Sigmoid colon (tissue), 4 donors: Measurements from ENCODE around the gene DIPK1C.

ENCODE experiments used
- CTCF ChIP-seq, 4 experiments: fragments of 450-650 bp in 3 of 4; fragments of 200-600 bp in 1 of 4; IDR thresholded peaks; one replicate each; pipeline ENCODE4 v1.5.1; 2016 to 2019; ENCODE audit warnings: antibody characterized with exemption in 4 of 4, mild to moderate bottlenecking in 3 of 4, moderate library complexity in 2 of 4
- POLR2A ChIP-seq, 2 donors: fragments of 450-650 bp; IDR thresholded peaks; one replicate each; pipeline ENCODE4 v1.6.1; 2016; ENCODE audit warnings: antibody characterized with exemption in 2 of 2, mild to moderate bottlenecking in 2 of 2, moderate library complexity in 2 of 2
- POLR2AphosphoS5 ChIP-seq, 4 donors: sonication (generic); formaldehyde crosslinking; IDR thresholded peaks; one replicate each; pipeline ENCODE4 v1.6.1; 2017; ENCODE audit warnings: antibody characterized with exemption in 4 of 4

GRCh38 chr18:74410441-74410992, 46.6 kb downstream of the DIPK1C start:
- TF ChIP-seq CTCF (IDR thresholded peaks at IDR 0.05): no peak
- no peak for TF ChIP-seq POLR2AphosphoS5 (IDR thresholded peaks at IDR 0.05)
- TF ChIP-seq POLR2A (IDR thresholded peaks at IDR 0.05): no peak
